Measurements from ENCODE around the gene NBPF20. TPM values are rescaled to one million over a fixed set of nuclear protein-coding genes. Genes with fewer than 3 reads are reported as not detected.
"Not testable (repeated sequence)": the region's sequence is repeated elsewhere in the genome, so short reads cannot be mapped to it uniquely, and the experiment has no call there.

The NBPF20 gene
- total RNA-seq, 1 donor from 2014 or later: 0.57 TPM

GRCh38 chr1:145442340-145442739 lies 16.9 kb upstream of the NBPF20 start:
- intact Hi-C loops (cut with DNase I); ATAC-seq; DNase-seq (ENCODE audit: missing footprints): not testable (repeated sequence)

GRCh38 chr1:145431363-145432256 lies 6.2 kb upstream of the NBPF20 start:
- peak; percentile 10 for ATAC-seq
- intact Hi-C loops (cut with DNase I): not testable (repeated sequence)
- peak; percentile 43 for DNase-seq (ENCODE audit: missing footprints)

GRCh38 chr1:145430830-145431229 lies 5.4 kb upstream of the NBPF20 start:
- intact Hi-C loops (cut with DNase I); ATAC-seq: not testable (repeated sequence)
- peak; percentile 37 for DNase-seq (ENCODE audit: missing footprints)

- intact Hi-C loops (cut with DNase I); ATAC-seq; DNase-seq (ENCODE audit: missing footprints): not testable (repeated sequence)
Observed at GRCh38 chr1:145429329-145429728, 3.9 kb upstream of the NBPF20 start.

GRCh38 chr1:145424612-145425435 lies 579 bp downstream of the NBPF20 start:
- peak; percentile 86 for ATAC-seq
- DNase-seq (ENCODE audit: missing footprints); intact Hi-C loops (cut with DNase I): not testable (repeated sequence)

- ATAC-seq; DNase-seq (ENCODE audit: missing footprints); intact Hi-C loops (cut with DNase I): not testable (repeated sequence)
Observed at GRCh38 chr1:145415149-145415548, 10.3 kb downstream of the NBPF20 start.

GRCh38 chr1:145407266-145407665 lies 18.1 kb downstream of the NBPF20 start:
- ATAC-seq; DNase-seq (ENCODE audit: missing footprints); intact Hi-C loops (cut with DNase I): not testable (repeated sequence)

- DNase-seq (ENCODE audit: missing footprints); intact Hi-C loops (cut with DNase I); ATAC-seq: not testable (repeated sequence)
Observed at GRCh38 chr1:145404949-145405348, 20.5 kb downstream of the NBPF20 start.

- ATAC-seq; intact Hi-C loops (cut with DNase I); DNase-seq (ENCODE audit: missing footprints): not testable (repeated sequence)
Observed at GRCh38 chr1:145400701-145401100, 24.7 kb downstream of the NBPF20 start.

Other genes starting within 250 kb of the NBPF20 start
- gene PPIAL4D, start 183.4 kb downstream of the NBPF20 start, total RNA-seq: not detected
- gene GPR89A, start 182.4 kb upstream of the NBPF20 start, total RNA-seq: 8.6 TPM